OCI-LY7 (cell line): ENCODE data around the gene ZFR2.

Source experiments
- CTCF ChIP-seq: fragments of 200-600 bp; sonication (generic); conservative IDR thresholded peaks from 2 replicates; pipeline ENCODE4 v1.5.1; 2014; ENCODE audit warnings: mild to moderate bottlenecking, antibody characterized with exemption, low read length, moderate library complexity, mixed read lengths
- EZH2phosphoT487 ChIP-seq: fragments of 200-600 bp; sonication (generic); IDR thresholded peaks from 2 replicates; pipeline ENCODE4 v1.6.1; 2018; ENCODE audit warnings: low read depth, borderline replicate concordance, mild to moderate bottlenecking, mixed run types, antibody characterized with exemption, low read length, moderate library complexity, mixed read lengths

GRCh38 chr19:3867971-3868769 is 668 bp downstream of the ZFR2 start:
- TF ChIP-seq CTCF (no peak), EZH2phosphoT487 (no peak)
